SK-N-SH (cell line): Measurements from ENCODE around the gene TCHH.

Experiments
- EP300 ChIP-seq, 2 experiments: IDR thresholded peaks; 2 replicates each; pipeline versions ENCODE4 v1.4.0 to v1.6.1; 2012; ENCODE audit warnings: borderline replicate concordance in 1 of 2, low read depth in 1 of 2, low read length in 1 of 2
- FOXM1 ChIP-seq: IDR thresholded peaks from 2 replicates; pipeline ENCODE4 v1.4.0; 2012; ENCODE audit warnings: low read depth, mild to moderate bottlenecking
- JUND ChIP-seq: IDR thresholded peaks from 2 replicates; pipeline ENCODE4 v1.4.0; 2012
- MXI1 ChIP-seq: IDR thresholded peaks from 2 replicates; pipeline ENCODE4 v1.6.1; 2012; ENCODE audit warnings: mild to moderate bottlenecking, low read depth, low read length, improper control_type of control experiment
- POLR2AphosphoS5 ChIP-seq: IDR thresholded peaks from 2 replicates; pipeline ENCODE4 v1.6.1; 2012; ENCODE audit warnings: low read depth, low read length
- RCOR1 ChIP-seq: fragments of 150-350 bp; IDR thresholded peaks from 2 replicates; pipeline ENCODE4 v1.6.1; 2017; ENCODE audit warnings: antibody characterized with exemption, low read length
- TEAD4 ChIP-seq: IDR thresholded peaks from 2 replicates; pipeline ENCODE4 v1.4.0; 2012; ENCODE audit warnings: mild to moderate bottlenecking, borderline replicate concordance; ENCODE audit not compliant: insufficient read depth
- YY1 ChIP-seq: IDR thresholded peaks from 2 replicates; pipeline ENCODE4 v1.4.0; 2012; ENCODE audit warnings: low read depth, mild to moderate bottlenecking
- TF ChIP-seq, protein P1 (sequence below): fragments of 200-600 bp; sonication (generic); IDR thresholded peaks from 2 replicates; pipeline ENCODE4 v1.6.1; 2017; ENCODE audit warnings: antibody characterized with exemption, mild to moderate bottlenecking, moderate library complexity
- TF ChIP-seq, protein P2 (sequence below): IDR thresholded peaks from 2 replicates; pipeline ENCODE4 v1.4.0; 2012; ENCODE audit warnings: low read depth, borderline replicate concordance
- TF ChIP-seq, protein P3 (sequence below): fragments of 150-350 bp; IDR thresholded peaks from 2 replicates; pipeline ENCODE4 v1.6.1; 2016; ENCODE audit warnings: mild to moderate bottlenecking, low read depth, low read length
- TF ChIP-seq, protein P4 (sequence below): IDR thresholded peaks from 2 replicates; pipeline ENCODE4 v1.6.1; 2012; ENCODE audit warnings: mild to moderate bottlenecking, low read depth, low read length, moderate library complexity
- TF ChIP-seq, protein P5 (sequence below): IDR thresholded peaks from 2 replicates; pipeline ENCODE4 v1.4.0; 2012; ENCODE audit warnings: low read depth

DNA sequence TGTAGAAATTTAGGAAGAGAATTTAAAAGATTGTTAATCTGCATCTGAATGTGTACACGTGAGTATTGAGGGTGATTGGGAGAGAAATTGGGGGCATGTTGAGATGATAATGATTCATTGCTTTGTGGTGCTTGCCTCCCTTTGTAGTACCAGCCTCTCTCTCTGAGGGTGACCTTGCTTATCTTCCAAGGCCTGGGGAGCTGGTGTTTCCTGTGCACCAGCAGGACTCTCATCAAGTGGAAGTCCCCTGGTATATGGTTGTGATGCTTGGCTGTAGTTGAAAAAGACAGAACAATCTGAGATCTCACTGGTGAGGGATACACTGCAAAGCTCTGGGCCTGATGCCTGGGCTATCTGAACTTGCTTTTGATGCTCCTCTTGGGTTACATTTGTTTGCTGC, 30.4 kb downstream of the TCHH start:
- TF ChIP-seq EP300 (IDR thresholded peaks at IDR 0.05; ENCODE audit: borderline replicate concordance in 1 of 2, low read depth in 1 of 2, low read length in 1 of 2) (no peak), POLR2AphosphoS5 (no peak), RCOR1 (no peak), MXI1 (no peak), YY1 (no peak), FOXM1 (no peak), JUND (no peak), TEAD4 (no peak)
- TF ChIP-seq, protein P1, sequence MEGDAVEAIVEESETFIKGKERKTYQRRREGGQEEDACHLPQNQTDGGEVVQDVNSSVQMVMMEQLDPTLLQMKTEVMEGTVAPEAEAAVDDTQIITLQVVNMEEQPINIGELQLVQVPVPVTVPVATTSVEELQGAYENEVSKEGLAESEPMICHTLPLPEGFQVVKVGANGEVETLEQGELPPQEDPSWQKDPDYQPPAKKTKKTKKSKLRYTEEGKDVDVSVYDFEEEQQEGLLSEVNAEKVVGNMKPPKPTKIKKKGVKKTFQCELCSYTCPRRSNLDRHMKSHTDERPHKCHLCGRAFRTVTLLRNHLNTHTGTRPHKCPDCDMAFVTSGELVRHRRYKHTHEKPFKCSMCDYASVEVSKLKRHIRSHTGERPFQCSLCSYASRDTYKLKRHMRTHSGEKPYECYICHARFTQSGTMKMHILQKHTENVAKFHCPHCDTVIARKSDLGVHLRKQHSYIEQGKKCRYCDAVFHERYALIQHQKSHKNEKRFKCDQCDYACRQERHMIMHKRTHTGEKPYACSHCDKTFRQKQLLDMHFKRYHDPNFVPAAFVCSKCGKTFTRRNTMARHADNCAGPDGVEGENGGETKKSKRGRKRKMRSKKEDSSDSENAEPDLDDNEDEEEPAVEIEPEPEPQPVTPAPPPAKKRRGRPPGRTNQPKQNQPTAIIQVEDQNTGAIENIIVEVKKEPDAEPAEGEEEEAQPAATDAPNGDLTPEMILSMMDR = no peak
- TF ChIP-seq, protein P2, sequence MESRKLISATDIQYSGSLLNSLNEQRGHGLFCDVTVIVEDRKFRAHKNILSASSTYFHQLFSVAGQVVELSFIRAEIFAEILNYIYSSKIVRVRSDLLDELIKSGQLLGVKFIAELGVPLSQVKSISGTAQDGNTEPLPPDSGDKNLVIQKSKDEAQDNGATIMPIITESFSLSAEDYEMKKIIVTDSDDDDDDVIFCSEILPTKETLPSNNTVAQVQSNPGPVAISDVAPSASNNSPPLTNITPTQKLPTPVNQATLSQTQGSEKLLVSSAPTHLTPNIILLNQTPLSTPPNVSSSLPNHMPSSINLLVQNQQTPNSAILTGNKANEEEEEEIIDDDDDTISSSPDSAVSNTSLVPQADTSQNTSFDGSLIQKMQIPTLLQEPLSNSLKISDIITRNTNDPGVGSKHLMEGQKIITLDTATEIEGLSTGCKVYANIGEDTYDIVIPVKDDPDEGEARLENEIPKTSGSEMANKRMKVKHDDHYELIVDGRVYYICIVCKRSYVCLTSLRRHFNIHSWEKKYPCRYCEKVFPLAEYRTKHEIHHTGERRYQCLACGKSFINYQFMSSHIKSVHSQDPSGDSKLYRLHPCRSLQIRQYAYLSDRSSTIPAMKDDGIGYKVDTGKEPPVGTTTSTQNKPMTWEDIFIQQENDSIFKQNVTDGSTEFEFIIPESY = no peak
- TF ChIP-seq, protein P3, sequence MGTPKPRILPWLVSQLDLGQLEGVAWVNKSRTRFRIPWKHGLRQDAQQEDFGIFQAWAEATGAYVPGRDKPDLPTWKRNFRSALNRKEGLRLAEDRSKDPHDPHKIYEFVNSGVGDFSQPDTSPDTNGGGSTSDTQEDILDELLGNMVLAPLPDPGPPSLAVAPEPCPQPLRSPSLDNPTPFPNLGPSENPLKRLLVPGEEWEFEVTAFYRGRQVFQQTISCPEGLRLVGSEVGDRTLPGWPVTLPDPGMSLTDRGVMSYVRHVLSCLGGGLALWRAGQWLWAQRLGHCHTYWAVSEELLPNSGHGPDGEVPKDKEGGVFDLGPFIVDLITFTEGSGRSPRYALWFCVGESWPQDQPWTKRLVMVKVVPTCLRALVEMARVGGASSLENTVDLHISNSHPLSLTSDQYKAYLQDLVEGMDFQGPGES = no peak
- TF ChIP-seq, protein P4, sequence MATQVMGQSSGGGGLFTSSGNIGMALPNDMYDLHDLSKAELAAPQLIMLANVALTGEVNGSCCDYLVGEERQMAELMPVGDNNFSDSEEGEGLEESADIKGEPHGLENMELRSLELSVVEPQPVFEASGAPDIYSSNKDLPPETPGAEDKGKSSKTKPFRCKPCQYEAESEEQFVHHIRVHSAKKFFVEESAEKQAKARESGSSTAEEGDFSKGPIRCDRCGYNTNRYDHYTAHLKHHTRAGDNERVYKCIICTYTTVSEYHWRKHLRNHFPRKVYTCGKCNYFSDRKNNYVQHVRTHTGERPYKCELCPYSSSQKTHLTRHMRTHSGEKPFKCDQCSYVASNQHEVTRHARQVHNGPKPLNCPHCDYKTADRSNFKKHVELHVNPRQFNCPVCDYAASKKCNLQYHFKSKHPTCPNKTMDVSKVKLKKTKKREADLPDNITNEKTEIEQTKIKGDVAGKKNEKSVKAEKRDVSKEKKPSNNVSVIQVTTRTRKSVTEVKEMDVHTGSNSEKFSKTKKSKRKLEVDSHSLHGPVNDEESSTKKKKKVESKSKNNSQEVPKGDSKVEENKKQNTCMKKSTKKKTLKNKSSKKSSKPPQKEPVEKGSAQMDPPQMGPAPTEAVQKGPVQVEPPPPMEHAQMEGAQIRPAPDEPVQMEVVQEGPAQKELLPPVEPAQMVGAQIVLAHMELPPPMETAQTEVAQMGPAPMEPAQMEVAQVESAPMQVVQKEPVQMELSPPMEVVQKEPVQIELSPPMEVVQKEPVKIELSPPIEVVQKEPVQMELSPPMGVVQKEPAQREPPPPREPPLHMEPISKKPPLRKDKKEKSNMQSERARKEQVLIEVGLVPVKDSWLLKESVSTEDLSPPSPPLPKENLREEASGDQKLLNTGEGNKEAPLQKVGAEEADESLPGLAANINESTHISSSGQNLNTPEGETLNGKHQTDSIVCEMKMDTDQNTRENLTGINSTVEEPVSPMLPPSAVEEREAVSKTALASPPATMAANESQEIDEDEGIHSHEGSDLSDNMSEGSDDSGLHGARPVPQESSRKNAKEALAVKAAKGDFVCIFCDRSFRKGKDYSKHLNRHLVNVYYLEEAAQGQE = no peak
- TF ChIP-seq, protein P5, sequence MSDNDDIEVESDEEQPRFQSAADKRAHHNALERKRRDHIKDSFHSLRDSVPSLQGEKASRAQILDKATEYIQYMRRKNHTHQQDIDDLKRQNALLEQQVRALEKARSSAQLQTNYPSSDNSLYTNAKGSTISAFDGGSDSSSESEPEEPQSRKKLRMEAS = no peak
